ENCODE measurements around the gene OSBP2. TPM values are rescaled to one million over a fixed set of nuclear protein-coding genes. Genes with fewer than 3 reads are reported as not detected.

Gene OSBP2
- total RNA-seq, 1 donor from 2014 or later: 15.4 TPM

- no peak for DNase-seq
Measured at GRCh38 chr22:30810105-30810504, 115.4 kb downstream of the OSBP2 start.

DNA sequence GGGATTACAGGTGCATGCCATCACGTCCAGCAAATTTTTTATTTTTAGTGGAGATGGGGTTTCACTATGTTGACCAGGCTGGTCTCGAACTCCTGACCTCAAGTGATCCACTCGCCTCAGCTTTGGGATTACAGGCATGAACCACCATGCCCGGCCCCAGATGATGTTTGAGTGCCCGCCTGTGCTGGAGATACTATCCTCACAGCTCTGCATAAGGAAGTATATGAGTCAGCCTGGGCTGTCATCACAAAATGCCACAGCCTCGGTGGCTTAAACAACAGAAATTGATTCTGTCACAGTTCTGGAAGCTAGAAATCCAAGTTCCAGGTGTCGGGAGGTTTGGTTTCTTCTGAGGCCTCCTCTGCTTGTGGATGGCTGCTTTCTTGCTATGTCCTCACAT is 119.3 kb downstream of the OSBP2 start:
- no peak for DNase-seq

GRCh38 chr22:30816413-30816812 is 121.7 kb downstream of the OSBP2 start:
- DNase-seq: no peak

DNA sequence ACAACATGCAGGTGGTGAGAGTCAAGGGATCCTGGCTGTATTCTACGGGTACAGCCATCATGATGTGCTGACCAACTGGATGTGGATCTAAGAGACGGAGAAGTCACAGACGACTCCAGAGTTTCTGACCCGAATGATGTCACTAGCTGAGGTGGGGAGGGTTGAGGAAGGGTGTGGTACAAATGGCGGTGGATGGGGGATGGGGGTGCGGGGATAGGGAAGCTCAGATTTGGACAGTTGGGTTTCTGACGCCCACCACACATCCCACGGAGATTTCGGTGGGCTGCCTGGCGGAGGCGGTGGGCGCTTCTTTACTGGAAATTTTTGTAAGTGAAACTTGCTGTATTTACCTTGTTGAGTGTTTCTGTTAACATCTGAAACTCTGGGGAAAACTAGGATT is 126.7 kb downstream of the OSBP2 start:
- no peak for DNase-seq

- no peak for DNase-seq
Measured at GRCh38 chr22:30821863-30822215, 127.2 kb downstream of the OSBP2 start.

DNA sequence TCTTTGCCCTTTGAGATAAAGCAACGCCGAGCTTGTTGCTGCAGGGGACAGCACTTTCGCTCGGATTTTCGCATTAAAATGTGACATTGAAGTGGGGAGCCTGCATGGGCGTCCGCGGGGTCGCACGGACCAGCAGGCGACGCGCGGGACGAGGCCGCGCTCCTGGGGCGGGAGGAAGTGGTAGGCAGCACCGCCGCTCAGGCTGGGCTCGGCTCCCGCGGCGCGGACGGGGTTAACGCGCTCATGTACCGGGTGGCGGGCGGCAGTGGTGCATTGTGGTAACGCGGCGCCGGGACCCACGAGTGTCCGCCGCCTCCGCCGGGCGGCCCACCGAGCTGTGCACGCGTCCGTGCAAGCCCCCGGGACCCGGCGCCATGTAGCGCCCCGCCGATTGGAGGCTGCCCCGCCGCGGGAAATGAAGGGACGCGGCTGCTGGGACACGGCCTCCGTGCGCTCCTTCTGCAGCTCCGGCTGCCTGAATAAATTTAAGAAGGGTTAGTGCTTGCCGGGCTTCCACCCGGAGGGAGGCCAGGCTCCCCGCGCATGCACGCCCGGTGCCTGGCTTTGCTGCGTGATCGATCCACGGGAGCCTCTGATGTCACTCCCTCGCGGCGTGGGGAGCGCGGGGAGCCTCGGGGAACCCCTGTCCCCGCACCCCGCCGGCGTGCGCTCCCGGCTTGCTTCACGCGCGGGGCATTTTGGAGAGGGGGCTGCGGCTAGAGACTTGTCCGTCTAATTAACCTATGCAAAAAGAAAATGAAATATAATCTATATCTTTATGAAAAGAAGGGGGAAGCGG is 127.7 kb downstream of the OSBP2 start:
- DNase-seq: no peak

GRCh38 chr22:30823015-30823370 is 128.3 kb downstream of the OSBP2 start:
- DNase-seq: no peak

DNA sequence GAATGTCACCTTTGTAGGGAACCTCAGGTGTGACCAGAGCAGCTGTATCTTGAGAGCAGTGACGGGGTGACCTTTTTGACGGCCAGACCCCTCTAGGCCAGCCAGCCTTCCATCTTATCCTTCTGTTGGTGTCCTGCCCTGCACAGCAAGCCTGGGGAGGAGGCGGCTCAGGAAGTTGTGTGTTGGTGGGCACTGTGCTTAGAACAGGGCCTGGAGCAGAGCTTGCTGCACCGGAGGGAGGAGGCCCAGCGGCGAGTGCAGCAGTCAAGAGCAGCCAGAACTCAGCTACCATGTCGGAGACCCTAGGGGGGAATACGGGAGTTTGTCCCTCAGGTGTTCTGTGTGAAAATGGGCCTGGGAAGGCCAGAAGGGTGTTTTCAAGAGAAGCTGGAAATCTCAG is 129.4 kb downstream of the OSBP2 start:
- DNase-seq: no peak

DNA sequence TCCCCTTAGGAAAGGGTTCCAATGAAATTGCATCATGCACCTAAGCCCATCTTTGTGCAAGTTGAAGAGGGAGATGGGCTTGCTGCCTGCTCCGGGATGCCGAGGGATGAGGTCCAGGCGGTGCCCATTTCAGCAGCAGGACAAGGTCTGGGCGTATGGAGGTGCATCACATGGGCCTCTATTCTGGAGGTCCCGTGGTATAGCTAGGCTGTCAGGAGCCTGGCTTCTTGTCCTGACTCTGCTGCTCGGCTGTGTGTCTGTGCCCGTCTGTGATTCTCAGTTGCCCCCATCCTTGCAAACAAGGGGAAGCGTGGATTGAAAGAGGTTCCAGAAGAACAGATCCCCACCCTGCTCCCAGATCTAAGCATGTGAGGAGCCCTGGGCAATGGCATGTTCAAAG is 130.0 kb downstream of the OSBP2 start:
- no peak for DNase-seq

DNA sequence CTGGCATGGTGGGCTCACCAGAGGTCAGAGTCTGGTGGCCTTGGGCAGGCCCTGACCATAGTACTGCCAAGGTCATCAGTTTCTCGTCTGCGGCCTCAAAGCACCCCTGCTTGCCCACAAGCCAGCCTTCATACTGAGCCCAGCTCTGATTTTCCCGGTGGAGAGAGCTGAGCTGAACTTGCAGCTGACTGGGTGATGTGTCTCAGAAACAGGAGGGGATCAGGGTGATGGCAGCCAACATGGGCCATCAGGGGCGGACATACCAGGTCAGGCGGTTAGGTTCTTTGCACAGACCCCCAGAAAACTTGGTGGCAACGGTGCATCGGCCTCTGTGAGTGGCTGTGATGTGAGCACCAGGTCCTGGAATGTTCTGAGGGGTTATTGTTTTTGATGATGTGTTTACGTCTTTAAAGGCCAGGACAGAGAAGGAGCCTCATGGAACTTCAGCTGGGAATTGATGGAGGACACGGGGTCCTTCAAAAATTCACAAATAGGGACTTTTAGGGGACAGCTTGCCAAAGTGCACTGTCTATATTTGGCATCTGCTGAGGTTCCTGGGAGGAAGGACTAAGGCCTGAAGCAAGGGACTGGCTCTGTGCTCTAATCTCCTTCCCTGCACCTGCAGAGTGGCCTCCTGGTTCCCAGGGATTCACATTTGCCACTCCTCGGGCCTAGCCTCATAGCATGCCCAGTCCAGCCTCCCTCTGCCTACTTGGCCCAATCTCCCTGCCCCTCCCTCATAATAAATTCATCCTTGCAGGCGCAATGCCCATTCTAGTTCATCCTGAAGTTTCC is 131.2 kb downstream of the OSBP2 start:
- DNase-seq: no peak

GRCh38 chr22:30826670-30827355 is 132.1 kb downstream of the OSBP2 start:
- DNase-seq: no peak

DNA sequence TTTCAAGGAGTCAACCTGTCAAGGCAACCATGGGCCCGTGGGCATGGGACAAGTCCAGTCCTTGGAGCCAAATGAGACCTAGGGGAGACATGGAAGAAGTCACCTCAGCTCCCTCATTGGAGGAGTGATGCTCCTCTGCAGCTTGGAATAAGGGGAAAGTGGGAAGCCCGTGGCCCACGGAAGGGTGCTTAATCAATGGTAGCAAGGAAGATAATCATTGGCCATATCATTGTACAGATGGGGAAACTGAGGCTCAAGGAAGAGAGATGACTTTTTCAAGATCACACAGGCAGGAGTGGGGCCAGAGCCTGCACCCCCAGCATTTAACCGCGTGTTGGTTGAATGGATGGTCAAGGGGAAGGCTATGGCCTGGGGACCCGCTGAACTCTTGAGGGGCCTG is 133.0 kb downstream of the OSBP2 start:
- no peak for DNase-seq

DNA sequence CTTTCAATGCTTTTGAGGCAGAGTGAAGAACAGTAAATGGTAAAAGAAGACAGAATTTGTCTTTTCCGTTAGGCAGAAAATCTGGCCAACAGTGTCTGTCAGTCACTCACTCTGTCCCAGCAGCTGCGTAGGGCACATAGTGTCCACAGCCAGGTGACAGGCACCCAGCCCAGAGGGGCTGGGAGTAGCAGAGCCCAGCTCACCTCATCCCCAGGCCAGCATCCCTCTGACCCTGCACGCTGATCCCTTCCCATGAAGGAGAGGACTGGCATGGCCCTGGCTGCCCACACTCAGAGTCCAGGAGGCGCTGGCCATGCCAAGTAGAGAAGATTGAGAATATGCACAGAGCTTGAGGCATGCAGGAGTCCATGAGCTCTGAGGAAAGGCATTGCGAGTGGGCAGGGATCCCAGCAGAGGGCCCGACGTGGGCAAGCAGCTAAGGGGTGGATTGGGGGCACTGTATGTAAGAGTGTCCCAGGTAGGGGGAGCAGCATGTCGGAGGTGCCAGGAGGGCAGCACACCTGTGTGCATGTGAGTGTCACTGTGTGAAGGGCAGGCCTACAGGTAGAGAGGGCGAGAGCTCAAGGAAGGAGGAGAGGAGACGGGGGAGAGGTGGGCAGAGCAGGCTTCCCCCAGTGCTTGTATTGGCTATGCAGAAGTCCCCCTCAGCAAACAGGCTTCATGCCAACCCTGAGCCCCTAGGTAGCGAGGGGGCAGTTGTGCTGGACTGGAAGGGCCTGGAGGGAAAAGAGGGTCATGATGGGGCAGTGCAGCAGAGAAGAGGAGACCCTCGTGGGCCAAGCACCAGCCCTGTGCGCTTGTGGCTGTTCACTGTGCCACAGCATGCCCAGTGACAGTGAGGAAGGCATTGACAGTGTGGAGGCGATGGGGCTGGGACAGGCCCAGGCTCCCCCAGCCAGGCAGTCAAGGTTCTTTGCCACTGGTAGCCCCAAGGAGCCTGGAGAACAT is 133.8 kb downstream of the OSBP2 start:
- DNase-seq: no peak

DNA sequence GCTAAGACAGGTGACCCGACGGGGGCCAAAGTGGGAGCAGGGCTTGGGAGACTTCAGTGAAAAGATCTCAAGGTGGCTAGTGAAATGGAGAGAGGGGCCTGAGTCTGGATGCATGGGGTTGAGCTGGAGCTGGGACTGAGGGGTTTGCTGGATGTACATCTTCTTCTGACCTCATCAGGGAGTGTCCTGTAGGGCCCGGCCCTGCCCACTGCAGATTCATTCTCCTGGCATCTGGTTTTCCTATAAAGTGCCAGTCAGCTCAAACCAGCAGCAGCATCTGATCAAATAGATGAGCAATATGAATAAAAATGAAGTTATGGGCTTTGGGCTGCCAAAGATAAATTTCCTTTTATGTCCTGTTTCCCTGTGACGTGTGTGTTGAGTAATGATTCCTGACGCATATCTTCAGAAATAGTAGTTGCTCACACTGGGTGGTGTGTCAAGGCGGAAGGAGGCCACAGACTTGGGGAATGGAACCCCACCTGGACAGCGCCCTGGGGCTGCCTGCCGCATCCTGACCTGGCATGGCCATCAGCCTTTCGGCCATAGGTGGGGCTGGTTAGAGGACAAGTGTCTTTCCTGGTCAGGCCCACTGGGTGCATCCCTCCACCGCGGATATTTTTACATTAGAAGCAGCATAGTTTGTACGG is 135.4 kb downstream of the OSBP2 start:
- no peak for DNase-seq

DNA sequence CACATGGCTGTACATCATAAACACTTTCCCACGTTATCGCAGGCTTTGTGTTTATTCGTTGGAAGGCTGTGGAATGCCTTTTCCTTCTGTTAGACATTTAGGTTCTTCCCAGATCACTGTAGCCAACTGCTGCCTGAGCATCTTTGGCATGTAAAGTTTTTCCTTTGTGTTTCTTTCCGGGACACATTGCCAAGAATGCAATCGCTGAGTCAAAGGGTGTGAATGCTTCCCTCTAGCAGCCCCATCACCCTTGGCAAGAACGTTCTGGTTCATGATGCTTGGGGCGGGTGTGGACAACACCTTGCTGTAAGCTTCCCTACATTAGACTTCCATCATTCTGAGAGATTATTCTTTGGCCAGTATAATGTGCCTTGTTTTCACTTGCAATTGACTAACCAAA is 136.2 kb downstream of the OSBP2 start:
- DNase-seq: no peak

DNA sequence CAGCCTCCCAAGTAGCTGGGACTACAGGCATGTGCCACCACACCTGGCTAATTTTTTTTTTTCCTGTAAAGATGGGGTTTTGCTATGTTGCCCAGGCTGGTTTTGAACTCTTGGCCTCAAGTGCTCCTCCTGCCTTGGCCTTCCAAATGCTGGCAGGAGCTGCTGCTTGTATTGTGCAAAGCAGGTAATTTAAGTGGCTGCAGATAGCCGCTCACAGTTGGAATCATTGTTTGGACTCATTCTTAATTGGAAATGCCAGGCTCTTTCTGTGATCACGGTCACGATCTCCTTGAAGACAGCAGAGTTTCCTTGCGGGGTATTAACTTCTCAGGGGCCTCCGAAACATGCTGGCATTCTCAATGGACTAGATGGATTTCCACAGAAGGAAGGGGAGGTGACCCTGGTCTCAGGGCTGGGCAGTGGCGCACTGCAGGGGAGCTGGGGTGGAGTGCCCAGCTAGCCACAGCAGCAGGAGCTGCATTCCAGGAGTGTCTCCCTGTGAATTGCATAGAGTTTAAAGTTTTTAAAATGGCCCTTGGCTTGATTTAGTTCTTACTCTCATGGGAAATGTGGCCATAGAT is 137.8 kb downstream of the OSBP2 start:
- no peak for DNase-seq

GRCh38 chr22:30833322-30833721 is 138.6 kb downstream of the OSBP2 start:
- DNase-seq: no peak

DNA sequence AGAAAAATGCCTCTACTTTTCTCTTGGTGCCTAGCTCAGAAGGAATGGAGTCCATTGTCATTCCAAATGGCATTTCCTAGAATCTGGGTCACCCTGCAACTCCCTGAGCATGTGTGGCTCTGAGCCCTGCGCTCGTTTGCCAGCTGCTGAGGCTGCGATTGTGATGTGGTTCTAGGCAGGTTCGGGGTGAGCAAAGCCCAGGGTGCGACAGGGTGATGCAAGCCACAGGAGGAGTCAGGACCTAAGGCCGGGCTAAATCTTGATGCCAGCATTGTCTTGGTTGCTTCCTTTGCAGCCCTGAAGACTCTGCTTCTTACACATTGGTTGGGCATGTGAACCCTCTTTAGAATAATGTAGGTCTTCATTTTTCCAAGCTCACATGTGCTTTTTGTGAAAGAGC is 142.9 kb downstream of the OSBP2 start:
- DNase-seq: no peak

- no peak for DNase-seq
Measured at GRCh38 chr22:30838111-30838510, 143.4 kb downstream of the OSBP2 start.

GRCh38 chr22:30841273-30841672 is 146.6 kb downstream of the OSBP2 start:
- no peak for DNase-seq

DNA sequence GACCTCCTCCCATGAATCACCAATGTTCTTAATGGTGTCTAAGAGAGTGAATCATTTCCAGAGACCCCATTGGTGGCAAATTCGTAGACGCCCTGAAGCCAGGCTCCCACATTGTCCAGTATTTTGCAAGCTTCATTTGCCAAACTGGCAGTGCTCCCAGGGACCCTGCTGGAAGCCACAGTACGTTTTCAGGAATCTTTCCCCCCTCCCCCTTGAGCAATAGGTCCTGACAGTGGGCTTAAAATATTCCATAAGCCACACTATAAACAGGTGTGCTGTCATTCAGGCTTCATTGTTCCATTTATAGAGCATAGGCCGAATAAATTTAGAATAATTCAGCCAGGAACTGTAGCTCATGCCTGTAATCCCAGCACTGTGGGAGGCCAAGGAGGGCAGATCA is 148.6 kb downstream of the OSBP2 start:
- no peak for DNase-seq
